MM.1S (cell line): ENCODE data around the gene COL13A1.

Source experiments
- DNase-seq: peaks from one replicate; pipeline ENCODE4 v3.0.0-alpha.2; 2015
- H2AFZ ChIP-seq: fragments of 300-600 bp; sonication (generic); 2 replicates; pipeline ENCODE4 v1.6.0; 2016; ENCODE audit warnings: antibody characterized with exemption, low read length
- H3F3A ChIP-seq: fragments of 300-600 bp; sonication (generic); 2 replicates; pipeline ENCODE4 v1.6.1; 2016; ENCODE audit warnings: mild to moderate bottlenecking, antibody characterized with exemption, low read length, moderate library complexity, mixed read lengths; ENCODE audit not compliant: insufficient read depth
- H3K27ac ChIP-seq: fragments of 300-600 bp; sonication (generic); 2 replicates; pipeline ENCODE4 v1.5.1; 2016; ENCODE audit warnings: mild to moderate bottlenecking, low read length
- H3K27me3 ChIP-seq: fragments of 300-600 bp; sonication (generic); replicated peaks from 2 replicates; pipeline ENCODE4 v1.6.0; 2016; ENCODE audit warnings: low read length; ENCODE audit not compliant: insufficient read depth
- H3K36me3 ChIP-seq: fragments of 300-600 bp; sonication (generic); replicated peaks from 2 replicates; pipeline ENCODE4 v1.6.1; 2016; ENCODE audit warnings: mild to moderate bottlenecking, low read length, mixed read lengths; ENCODE audit not compliant: insufficient read depth
- H3K4me1 ChIP-seq: fragments of 300-600 bp; sonication (generic); 2 replicates; pipeline ENCODE4 v1.6.1; 2016; ENCODE audit warnings: low read length, mixed read lengths
- H3K4me2 ChIP-seq: fragments of 300-600 bp; sonication (generic); 2 replicates; pipeline ENCODE4 v1.6.0; 2016; ENCODE audit warnings: low read depth, low read length
- H3K4me3 ChIP-seq: fragments of 300-600 bp; sonication (generic); 2 replicates; pipeline ENCODE4 v1.5.1; 2016; ENCODE audit warnings: low read length, mixed read lengths
- H3K79me2 ChIP-seq: fragments of 300-600 bp; sonication (generic); 2 replicates; pipeline ENCODE4 v1.6.1; 2016; ENCODE audit warnings: mixed run types, low read length, mixed read lengths
- H3K9ac ChIP-seq: fragments of 300-600 bp; sonication (generic); 2 replicates; pipeline ENCODE4 v1.6.1; 2016; ENCODE audit warnings: low read length, mixed read lengths
- H3K9me2 ChIP-seq: fragments of 300-600 bp; sonication (generic); replicated peaks from 2 replicates; pipeline ENCODE4 v1.6.1; 2016; ENCODE audit warnings: mild to moderate bottlenecking, low read length, mixed read lengths; ENCODE audit not compliant: insufficient read depth
- H3K9me3 ChIP-seq: fragments of 300-600 bp; sonication (generic); replicated peaks from 2 replicates; pipeline ENCODE4 v1.6.1; 2016; ENCODE audit warnings: mild to moderate bottlenecking, low read length, mixed read lengths; ENCODE audit not compliant: insufficient read depth
- H4K20me1 ChIP-seq: fragments of 300-600 bp; sonication (generic); 2 replicates; pipeline ENCODE4 v1.6.1; 2016; ENCODE audit warnings: mild to moderate bottlenecking, low read length, moderate library complexity, mixed read lengths; ENCODE audit not compliant: insufficient read depth
- EZH2 ChIP-seq: fragments of 300-600 bp; sonication (generic); optimal IDR thresholded peaks from 2 replicates; pipeline ENCODE3; 2017; ENCODE audit warnings: low read depth, mild to moderate bottlenecking, antibody characterized with exemption, low read length, mixed read lengths
- EZH2phosphoT487 ChIP-seq: fragments of 300-600 bp; sonication (generic); IDR thresholded peaks from 2 replicates; pipeline ENCODE4 v1.6.1; 2018; ENCODE audit warnings: antibody characterized with exemption, low read length
- TF ChIP-seq, protein P1 (sequence below): fragments of 300-600 bp; sonication (generic); IDR thresholded peaks from 2 replicates; pipeline ENCODE4 v1.5.1; 2016; ENCODE audit warnings: antibody characterized with exemption, low read length, mixed read lengths

Gene COL13A1

DNA sequence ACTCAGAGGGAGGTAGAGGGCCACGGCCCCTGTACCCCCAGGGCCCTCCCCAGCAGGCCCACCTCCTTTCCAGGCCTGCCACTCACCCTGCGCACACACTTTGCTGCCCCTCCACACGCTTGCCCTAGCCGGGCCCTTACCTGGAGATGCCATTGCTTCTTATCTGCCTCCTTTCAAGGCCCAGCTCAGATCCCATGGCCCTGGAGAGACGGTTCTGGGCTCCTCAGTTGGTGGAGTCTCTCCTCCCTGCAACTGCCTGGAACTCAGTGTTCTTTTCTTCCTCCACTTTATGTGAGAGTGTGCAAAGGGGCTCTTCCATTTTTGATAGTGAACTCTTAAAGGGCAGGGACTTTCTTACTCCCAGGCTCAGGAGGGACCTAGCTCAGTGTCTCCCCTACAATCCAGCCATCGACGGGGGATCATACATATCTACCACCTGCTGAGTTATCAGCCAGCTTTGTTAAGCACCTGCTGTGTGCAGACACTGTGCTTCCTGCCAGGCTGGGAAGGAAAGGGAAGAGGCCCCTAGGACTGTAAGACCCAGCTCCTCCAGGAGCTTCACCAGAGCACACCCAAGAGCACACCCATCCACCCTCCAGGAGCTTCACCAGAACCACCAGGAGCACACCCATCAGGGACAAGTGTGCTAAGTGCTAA, 161.6 kb downstream of the COL13A1 start:
- no peak overlapping the region for H3K4me3 ChIP-seq
- no peak overlapping the region for H3K4me2 ChIP-seq
- no peak for TF ChIP-seq EZH2phosphoT487
- TF ChIP-seq, protein P1, sequence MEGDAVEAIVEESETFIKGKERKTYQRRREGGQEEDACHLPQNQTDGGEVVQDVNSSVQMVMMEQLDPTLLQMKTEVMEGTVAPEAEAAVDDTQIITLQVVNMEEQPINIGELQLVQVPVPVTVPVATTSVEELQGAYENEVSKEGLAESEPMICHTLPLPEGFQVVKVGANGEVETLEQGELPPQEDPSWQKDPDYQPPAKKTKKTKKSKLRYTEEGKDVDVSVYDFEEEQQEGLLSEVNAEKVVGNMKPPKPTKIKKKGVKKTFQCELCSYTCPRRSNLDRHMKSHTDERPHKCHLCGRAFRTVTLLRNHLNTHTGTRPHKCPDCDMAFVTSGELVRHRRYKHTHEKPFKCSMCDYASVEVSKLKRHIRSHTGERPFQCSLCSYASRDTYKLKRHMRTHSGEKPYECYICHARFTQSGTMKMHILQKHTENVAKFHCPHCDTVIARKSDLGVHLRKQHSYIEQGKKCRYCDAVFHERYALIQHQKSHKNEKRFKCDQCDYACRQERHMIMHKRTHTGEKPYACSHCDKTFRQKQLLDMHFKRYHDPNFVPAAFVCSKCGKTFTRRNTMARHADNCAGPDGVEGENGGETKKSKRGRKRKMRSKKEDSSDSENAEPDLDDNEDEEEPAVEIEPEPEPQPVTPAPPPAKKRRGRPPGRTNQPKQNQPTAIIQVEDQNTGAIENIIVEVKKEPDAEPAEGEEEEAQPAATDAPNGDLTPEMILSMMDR, result no peak
- TF ChIP-seq EZH2, result no peak
- no peaks in the 10 kb centered on the region for H3K4me1 ChIP-seq
- no peaks in the 10 kb centered on the region for H3K79me2 ChIP-seq
- H3K9ac ChIP-seq, result no peak overlapping the region
- H3K36me3 ChIP-seq, result no peaks in the 10 kb centered on the region
- H3K27ac ChIP-seq, result no peak overlapping the region
- H3K27me3 ChIP-seq, result peaks cover 4% of the 10 kb centered on the region; the same call in 1 of the 2 replicates
- no peak overlapping the region for H2AFZ ChIP-seq
- DNase-seq, result no peak
- no peaks in the 10 kb centered on the region for H3K9me3 ChIP-seq
- no peaks in the 10 kb centered on the region for H4K20me1 ChIP-seq
- no peaks in the 10 kb centered on the region for H3F3A ChIP-seq
- no peaks in the 10 kb centered on the region for H3K9me2 ChIP-seq

DNA sequence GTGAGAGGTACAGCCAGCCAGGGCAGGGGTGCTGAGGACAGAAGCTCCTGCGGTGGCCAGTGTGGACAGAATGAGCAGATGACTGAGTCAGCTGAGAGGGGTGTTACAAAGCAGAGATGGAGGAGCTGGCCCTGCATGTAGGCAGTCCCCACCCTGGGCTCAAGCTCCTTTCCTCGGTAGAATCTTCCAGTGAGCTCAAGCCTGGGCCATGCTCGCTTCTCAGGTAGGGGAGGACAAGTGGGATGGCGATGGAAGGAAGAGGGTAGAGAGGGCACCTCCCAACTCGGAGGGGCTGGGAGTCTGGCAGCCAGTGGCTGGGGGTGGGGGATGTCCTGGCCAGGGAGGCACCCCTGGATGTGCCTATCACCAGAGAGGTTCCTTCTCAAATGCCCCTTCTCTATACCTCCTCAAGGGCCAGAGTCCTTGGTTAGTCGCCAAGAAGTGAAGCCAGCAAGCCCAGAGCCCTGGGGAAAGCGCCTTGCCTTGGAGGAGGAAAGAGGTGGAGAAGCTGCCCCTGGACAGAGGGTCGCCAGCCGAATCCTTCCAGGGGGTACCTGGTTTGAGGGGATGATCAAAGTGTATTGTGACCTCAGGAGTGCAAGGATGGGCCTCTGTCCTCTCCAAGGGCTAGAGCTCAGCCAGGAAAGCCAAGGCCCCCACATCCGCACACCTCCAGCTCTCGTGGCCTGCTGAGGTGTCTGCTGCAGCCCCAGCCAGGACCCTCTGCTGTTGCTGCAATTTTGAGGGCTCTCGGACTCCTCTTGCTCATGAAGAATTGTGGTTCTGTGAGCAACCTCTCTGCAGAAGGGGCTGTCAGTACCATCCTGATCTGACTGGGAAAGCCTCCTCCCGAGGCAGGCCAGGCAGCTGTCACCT, 162.4 kb downstream of the COL13A1 start:
- Histone ChIP-seq H3K9me3 (no peaks in the 10 kb centered on the region), H3K4me2 (no peak overlapping the region), H3K36me3 (no peaks in the 10 kb centered on the region), H3K27me3 (peaks cover 4% of the 10 kb centered on the region; the same call in 1 of the 2 replicates), H3K27ac (no peak overlapping the region), H3K4me3 (no peak overlapping the region), H3F3A (no peaks in the 10 kb centered on the region), H3K79me2 (no peaks in the 10 kb centered on the region), H2AFZ (no peak overlapping the region), H3K4me1 (no peaks in the 10 kb centered on the region), H3K9me2 (no peaks in the 10 kb centered on the region), H4K20me1 (no peaks in the 10 kb centered on the region), H3K9ac (no peak overlapping the region)
- DNase-seq, result no peak
- TF ChIP-seq, protein P1, result no peak
- TF ChIP-seq EZH2 (no peak), EZH2phosphoT487 (no peak)

DNA sequence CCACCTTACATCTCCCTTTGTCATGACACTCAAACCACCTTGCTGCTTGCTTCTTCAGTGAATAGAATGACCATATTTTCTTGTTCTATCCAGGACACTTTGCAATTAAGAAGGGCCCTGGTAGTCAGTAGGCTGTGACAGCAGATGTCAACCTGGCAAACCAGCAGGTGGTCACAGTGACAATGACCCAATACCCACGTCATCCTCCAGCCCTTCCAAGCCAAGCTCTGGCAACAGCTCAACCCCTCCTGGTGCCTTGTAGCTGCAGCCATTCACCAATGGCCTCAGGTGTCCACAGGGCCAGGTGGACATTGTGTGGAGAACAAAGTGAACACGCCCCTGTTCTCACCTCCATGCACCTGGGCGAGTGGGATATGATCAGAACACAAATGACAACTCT, 163.4 kb downstream of the COL13A1 start:
- Histone ChIP-seq H3F3A (no peaks in the 10 kb centered on the region), H3K4me1 (no peaks in the 10 kb centered on the region), H3K79me2 (no peaks in the 10 kb centered on the region), H2AFZ (no peak overlapping the region), H4K20me1 (no peaks in the 10 kb centered on the region), H3K9me2 (no peaks in the 10 kb centered on the region), H3K27me3 (peaks cover 4% of the 10 kb centered on the region; the same call in 1 of the 2 replicates), H3K27ac (no peak overlapping the region), H3K4me3 (no peak overlapping the region), H3K9me3 (no peaks in the 10 kb centered on the region), H3K4me2 (no peak overlapping the region), H3K36me3 (no peaks in the 10 kb centered on the region), H3K9ac (no peak overlapping the region)
- TF ChIP-seq, protein P1, result no peak
- TF ChIP-seq EZH2, result no peak
- no peak for TF ChIP-seq EZH2phosphoT487
- DNase-seq, result no peak
